LoVo (cell line): ENCODE measurements around the gene CCDC126.
"Not testable (repeated sequence)": the region's sequence is repeated elsewhere in the genome, so short reads cannot be mapped to it uniquely, and the experiment has no call there.

Source experiments
- DNase-seq: peaks from one replicate; pipeline ENCODE4 v3.0.0-alpha.2; 2016; ENCODE audit warnings: low spot score

Gene CCDC126

DNA sequence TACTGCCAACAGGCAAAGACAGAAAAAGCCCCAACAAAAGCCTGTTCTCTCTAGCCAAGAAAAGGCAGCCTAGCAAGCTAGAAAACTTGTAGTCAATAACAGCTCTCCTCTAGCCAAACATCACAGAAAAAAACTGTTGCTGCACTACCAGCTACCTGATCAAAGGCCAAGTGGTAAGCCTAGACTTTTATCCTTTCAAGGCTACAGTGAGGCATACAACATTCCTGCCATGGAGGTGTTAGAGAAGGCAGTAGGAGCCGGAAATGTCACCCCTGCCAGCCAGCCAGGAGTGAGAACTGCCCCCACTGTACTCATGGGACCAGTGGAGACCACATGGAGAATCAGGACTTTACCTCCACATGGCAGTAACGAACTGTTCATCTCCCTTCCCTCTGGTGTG, 31.2 kb downstream of the CCDC126 start:
- no peak for DNase-seq

- no peak for DNase-seq
Measured at GRCh38 chr7:23633417-23633816, 36.2 kb downstream of the CCDC126 start.

DNA sequence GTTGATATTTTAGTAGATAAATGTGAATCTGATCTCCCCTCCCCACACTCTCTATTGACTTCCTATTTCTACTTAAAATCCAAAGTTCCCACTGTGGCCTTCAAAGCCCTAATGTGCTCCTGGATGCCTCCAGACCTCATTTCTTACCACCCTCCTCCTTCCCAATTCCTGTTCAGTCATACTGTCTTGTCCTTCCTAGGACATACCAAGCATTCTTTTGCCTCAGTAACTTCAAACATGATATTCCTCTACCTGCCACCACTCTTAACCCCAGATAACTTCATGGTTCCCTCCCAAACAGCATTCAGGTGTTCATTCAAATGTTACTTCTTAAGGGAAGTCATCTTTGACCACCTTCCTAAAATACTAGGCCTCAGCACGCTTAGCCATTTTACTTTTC, 48.6 kb downstream of the CCDC126 start:
- DNase-seq, result no peak

DNA sequence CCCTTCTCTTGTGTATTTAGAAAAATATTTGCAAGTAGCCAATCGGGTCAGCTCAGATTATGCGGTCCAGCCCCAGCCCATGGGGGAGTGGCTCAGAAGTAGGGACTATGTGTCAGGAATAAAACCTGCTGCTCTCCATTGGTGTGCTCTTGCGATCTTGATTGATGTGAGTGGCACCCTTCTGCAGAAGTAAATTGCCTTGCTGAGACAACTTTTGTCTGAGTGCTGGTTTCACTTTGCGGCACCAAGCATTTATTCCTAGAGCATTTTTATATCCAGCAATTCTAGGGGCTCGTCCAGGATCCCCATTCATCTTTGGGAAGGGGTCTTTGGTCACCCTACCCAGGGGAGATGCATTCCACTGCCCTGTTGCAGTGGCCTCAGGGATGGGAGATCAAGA, 56.8 kb downstream of the CCDC126 start:
- DNase-seq, result no peak

GRCh38 chr7:23654508-23654907, 57.3 kb downstream of the CCDC126 start:
- DNase-seq, result peak; percentile 19

GRCh38 chr7:23655433-23655832, 58.3 kb downstream of the CCDC126 start:
- no peak for DNase-seq

GRCh38 chr7:23658831-23659427, 61.7 kb downstream of the CCDC126 start:
- no peak for DNase-seq

- DNase-seq, result no peak
Measured at GRCh38 chr7:23661385-23661784, 64.2 kb downstream of the CCDC126 start.

- no peak for DNase-seq
Measured at GRCh38 chr7:23662124-23662983, 65.2 kb downstream of the CCDC126 start.

DNA sequence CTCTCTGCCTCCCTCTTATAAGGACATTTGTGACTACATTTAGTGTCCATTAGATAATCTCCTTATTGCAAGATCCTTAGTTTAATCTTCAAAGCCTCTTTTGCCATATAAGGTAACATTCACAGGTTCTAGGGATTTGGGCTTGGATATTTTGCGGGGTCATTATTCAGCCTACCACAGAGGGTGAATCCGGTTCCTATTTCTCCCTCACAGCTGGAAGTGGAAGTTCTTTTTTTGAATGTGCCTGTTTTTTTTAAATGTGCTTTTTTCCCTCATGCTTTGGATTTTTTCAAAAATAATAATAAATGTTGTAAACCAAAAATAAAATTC, 65.8 kb downstream of the CCDC126 start:
- DNase-seq, result no peak

GRCh38 chr7:23664122-23664521, 66.9 kb downstream of the CCDC126 start:
- no peak for DNase-seq

GRCh38 chr7:23672033-23672432, 74.9 kb downstream of the CCDC126 start:
- DNase-seq, result no peak

GRCh38 chr7:23679898-23680413, 82.8 kb downstream of the CCDC126 start, which contains the start of gene FAM221A:
FAM221A (plus strand) TSS chr7:23680199; CDS start chr7:23680219, 20 bp downstream.
- peak; percentile 89 for DNase-seq

DNA sequence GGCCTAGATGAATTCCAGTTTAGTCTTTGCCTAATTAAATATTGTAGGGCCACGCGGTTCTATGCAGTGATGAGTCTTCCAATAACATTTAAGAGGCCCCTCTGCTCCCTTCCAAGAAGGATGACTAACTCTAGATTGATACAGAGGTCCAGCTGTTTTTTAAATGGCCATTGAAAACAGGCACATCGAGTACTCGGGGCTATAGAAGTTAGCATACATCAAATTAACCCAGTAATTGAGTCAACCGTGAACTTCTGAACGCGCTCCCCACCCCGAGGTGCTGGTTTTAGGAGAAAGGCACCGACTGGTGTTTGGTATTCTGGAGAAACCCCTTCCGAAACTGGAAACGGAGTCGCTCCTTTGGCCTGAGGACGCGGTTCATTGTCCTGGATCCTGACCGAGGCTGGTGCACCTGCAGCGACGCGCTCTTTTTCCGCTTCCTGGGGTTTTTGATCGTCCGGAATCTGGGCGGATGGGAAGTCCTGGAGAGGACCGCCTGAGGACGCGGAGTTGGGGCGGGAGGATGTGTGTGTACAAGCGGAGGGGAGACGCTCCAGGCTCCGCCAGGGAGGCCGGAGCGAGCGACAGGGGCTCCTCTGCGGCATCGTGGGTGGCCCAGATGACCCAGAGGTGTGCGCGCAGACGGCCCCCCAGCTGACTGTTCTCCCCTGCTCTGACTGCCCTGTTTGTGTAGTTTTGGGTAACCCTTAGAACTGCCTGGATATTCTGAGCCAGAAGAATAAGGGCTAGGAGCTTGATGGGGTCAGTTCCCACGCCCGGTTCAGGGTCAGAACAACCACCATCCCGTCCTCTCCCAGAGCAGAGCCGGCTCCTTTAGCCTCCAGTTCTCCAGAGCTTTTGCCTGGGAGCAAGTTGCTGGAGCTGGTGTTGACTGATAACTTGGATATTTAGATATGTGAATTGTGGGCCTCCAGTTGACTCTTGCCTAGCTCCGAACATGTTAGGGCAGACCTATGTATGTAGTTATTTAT, 83.5 kb downstream of the CCDC126 start:
- peak; percentile 61 for DNase-seq

GRCh38 chr7:23684041-23684440, 86.9 kb downstream of the CCDC126 start:
- DNase-seq, result not testable (repeated sequence)

- DNase-seq, result no peak
Measured at GRCh38 chr7:23685731-23686130, 88.5 kb downstream of the CCDC126 start.

DNA sequence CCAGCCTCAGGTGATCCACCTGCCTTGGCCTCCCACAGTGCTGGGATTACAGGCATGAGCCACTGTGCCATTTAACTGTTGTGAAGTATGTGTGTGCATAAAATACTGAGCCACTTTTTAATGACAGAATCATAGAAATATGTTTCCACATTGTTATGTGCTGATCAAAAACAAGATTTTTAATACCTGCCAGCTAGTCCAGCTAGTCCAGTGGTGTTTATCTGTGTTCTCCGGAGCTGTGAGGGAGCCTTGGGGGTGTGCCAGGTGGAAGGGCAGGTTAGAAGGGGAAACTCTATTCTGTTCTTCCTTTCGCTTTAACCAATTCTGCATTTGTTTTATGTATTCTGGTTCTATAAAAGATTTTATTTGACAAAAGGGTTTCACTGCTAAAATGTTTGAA, 89.8 kb downstream of the CCDC126 start:
- no peak for DNase-seq

- no peak for DNase-seq
Measured at GRCh38 chr7:23689165-23689564, 92.0 kb downstream of the CCDC126 start.

DNA sequence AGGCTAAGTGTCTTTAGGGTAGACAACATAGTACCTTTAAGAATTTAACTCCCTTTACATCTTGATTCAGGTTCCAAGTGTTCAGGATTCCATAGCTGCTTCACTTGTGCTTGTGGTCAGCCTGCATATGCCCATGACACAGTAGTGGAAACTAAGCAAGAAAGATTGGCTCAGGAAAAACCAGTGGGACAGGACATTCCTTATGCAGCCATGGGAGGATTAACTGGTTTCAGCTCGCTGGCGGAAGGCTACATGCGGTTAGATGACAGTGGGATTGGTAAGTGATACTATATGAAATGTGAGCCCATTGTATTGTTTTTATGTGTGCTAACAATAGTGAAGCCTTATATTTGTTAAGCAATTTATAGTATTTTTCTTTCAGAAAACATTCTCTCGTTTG, 94.1 kb downstream of the CCDC126 start:
- DNase-seq, result no peak

DNA sequence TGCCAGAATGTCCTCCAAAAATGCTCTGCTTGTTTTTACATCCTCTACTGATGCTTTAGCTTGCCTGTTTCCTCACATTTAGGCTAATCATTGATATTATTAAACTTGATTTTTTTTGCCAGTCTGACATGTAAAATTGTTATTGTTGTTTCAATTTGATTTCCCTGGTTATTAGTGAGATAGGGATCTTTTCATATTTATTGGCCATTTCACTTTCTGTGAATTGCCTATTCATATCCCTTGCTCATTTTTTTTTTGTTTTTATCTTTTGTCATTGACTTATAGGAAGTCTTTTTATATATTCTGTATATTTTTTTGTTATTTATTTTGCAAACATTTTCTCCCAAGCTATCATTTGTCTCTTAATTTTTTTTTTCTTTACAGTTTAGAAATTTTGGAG, 96.0 kb downstream of the CCDC126 start:
- DNase-seq, result no peak
